Endothelial cell (in vitro differentiated cells): ENCODE data around the gene ZNF100. TPM values are rescaled to one million over a fixed set of nuclear protein-coding genes. Genes with fewer than 3 reads are reported as not detected.
"Not testable (repeated sequence)": the region's sequence is repeated elsewhere in the genome, so short reads cannot be mapped to it uniquely, and the experiment has no call there.

Experiments
- DNase-seq: peaks from one replicate; pipeline ENCODE4 v3.0.0; 2021; ENCODE audit warnings: low spot score
- H3K27ac Mint-ChIP-seq: one replicate; pipeline ENCODE4 v1.8.0; 2021; ENCODE audit warnings: mixed read lengths, inconsistent platforms; ENCODE audit not compliant: unreplicated experiment
- H3K27me3 Mint-ChIP-seq: one replicate; pipeline ENCODE4 v1.8.0; 2021; ENCODE audit warnings: mild to moderate bottlenecking, moderate library complexity, mixed read lengths, inconsistent platforms; ENCODE audit not compliant: unreplicated experiment
- H3K36me3 Mint-ChIP-seq: one replicate; pipeline ENCODE4 v1.8.0; 2021; ENCODE audit warnings: mild to moderate bottlenecking, low read depth, mixed read lengths, inconsistent platforms; ENCODE audit not compliant: unreplicated experiment
- H3K4me1 Mint-ChIP-seq: one replicate; pipeline ENCODE4 v1.8.0; 2021; ENCODE audit warnings: mild to moderate bottlenecking, mixed read lengths, inconsistent platforms; ENCODE audit not compliant: unreplicated experiment
- H3K4me3 Mint-ChIP-seq: one replicate; pipeline ENCODE4 v1.8.0; 2021; ENCODE audit warnings: mild to moderate bottlenecking, mixed read lengths, inconsistent platforms; ENCODE audit not compliant: unreplicated experiment
- H3K9me3 Mint-ChIP-seq: one replicate; pipeline ENCODE4 v1.8.0; 2021; ENCODE audit warnings: mixed read lengths, inconsistent platforms; ENCODE audit not compliant: unreplicated experiment
- total RNA-seq: library from RNA; stranded (reverse); fragmentation: NEBNext Ultra II Directional; extraction: Animal tissue kit (Norgen Biotek cat#: 25700); gene quantifications from one replicate; pipeline ENCODE4 v1.2.1, GENCODE V29; 2021; ENCODE audit not compliant: unreplicated experiment
- TF ChIP-seq, protein P1 (sequence below): fragments of 200-600 bp; sonication (generic); IDR thresholded peaks from one replicate; pipeline ENCODE4 v1.5.0; 2021; ENCODE audit warnings: antibody characterized with exemption; ENCODE audit not compliant: unreplicated experiment

The ZNF100 gene
- total RNA-seq, 1 donor from 2014 or later = 18.2 TPM

DNA sequence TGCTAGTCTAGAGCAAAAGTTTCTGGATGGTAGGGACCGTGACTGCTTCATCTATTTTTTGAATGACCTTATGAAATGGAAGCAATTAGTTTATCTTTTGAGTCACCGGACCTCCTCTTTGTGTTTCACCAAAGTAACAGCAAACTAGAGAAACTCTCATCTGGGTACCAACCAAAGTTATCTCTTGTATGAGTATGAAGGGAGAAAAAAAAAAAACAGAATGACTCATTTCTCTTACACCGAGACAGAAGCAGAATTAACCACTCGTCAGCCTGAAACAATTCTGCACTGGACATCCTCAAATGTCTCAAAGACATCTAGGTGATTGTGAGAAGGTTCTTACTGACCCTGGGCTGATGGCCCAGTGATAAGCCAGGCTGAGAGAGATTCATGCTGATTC is 18.3 kb downstream of the ZNF100 start:
- Mint-ChIP-seq H3K36me3 (peaks cover 21% of the 10 kb centered on the region), H3K27ac (no peak overlapping the region)

GRCh38 chr19:21748088-21748487 is 19.3 kb downstream of the ZNF100 start:
- Mint-ChIP-seq H3K9me3 (no peaks in the 10 kb centered on the region), H3K4me1 (no peaks in the 10 kb centered on the region)

More for the DNA sequence above, 18.3 kb downstream of the ZNF100 start:
- no peak for DNase-seq
- no peaks in the 10 kb centered on the region for H3K27me3 Mint-ChIP-seq
- no peaks in the 10 kb centered on the region for H3K4me1 Mint-ChIP-seq
- H3K9me3 Mint-ChIP-seq = no peaks in the 10 kb centered on the region
- TF ChIP-seq, protein P1, sequence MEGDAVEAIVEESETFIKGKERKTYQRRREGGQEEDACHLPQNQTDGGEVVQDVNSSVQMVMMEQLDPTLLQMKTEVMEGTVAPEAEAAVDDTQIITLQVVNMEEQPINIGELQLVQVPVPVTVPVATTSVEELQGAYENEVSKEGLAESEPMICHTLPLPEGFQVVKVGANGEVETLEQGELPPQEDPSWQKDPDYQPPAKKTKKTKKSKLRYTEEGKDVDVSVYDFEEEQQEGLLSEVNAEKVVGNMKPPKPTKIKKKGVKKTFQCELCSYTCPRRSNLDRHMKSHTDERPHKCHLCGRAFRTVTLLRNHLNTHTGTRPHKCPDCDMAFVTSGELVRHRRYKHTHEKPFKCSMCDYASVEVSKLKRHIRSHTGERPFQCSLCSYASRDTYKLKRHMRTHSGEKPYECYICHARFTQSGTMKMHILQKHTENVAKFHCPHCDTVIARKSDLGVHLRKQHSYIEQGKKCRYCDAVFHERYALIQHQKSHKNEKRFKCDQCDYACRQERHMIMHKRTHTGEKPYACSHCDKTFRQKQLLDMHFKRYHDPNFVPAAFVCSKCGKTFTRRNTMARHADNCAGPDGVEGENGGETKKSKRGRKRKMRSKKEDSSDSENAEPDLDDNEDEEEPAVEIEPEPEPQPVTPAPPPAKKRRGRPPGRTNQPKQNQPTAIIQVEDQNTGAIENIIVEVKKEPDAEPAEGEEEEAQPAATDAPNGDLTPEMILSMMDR = no peak
- no peak overlapping the region for H3K4me3 Mint-ChIP-seq

GRCh38 chr19:21740559-21740958 is 26.8 kb downstream of the ZNF100 start:
- Mint-ChIP-seq H3K27ac (no peak overlapping the region), H3K27me3 (no peaks in the 10 kb centered on the region), H3K4me3 (no peak overlapping the region), H3K9me3 (no peaks in the 10 kb centered on the region), H3K4me1 (no peaks in the 10 kb centered on the region), H3K36me3 (peaks cover 36% of the 10 kb centered on the region)
- DNase-seq = no peak
- TF ChIP-seq, protein P1 = no peak

More at GRCh38 chr19:21748088-21748487, 19.3 kb downstream of the ZNF100 start:
- no peak overlapping the region for H3K27ac Mint-ChIP-seq
- no peak overlapping the region for H3K4me3 Mint-ChIP-seq
- peaks cover 21% of the 10 kb centered on the region for H3K36me3 Mint-ChIP-seq
- TF ChIP-seq, protein P1 = no peak
- H3K27me3 Mint-ChIP-seq = no peaks in the 10 kb centered on the region
- DNase-seq = no peak

- Mint-ChIP-seq H3K4me3 (peak overlapping the region; percentile 77), H3K9me3 (peaks cover 17% of the 10 kb centered on the region), H3K36me3 (peaks cover 40% of the 10 kb centered on the region)
- not testable (repeated sequence) for H3K4me1 Mint-ChIP-seq, H3K27me3 Mint-ChIP-seq, H3K27ac Mint-ChIP-seq, DNase-seq
Observed at GRCh38 chr19:21726942-21727747, 40.2 kb downstream of the ZNF100 start.

GRCh38 chr19:21713761-21714160 is 53.6 kb downstream of the ZNF100 start:
- TF ChIP-seq, protein P1 = no peak
- H3K27ac Mint-ChIP-seq = no peak overlapping the region
- peaks cover 5% of the 10 kb centered on the region for H3K36me3 Mint-ChIP-seq
- peaks cover 2% of the 10 kb centered on the region for H3K27me3 Mint-ChIP-seq
- H3K4me1 Mint-ChIP-seq = no peaks in the 10 kb centered on the region
- H3K4me3 Mint-ChIP-seq = no peak overlapping the region
- H3K9me3 Mint-ChIP-seq = peaks cover 6% of the 10 kb centered on the region
- DNase-seq = no peak
